WTC11 (cell line): Measurements from ENCODE around the gene CLDN22. TPM values are rescaled to one million over a fixed set of nuclear protein-coding genes. Genes with fewer than 3 reads are reported as not detected.

Experiments
- ATAC-seq: fragments of 200-7000 bp; cut with Tn5 transposase; 2 replicates; pipeline ENCODE4 v1.10.0; 2021; ENCODE audit warnings: mild to moderate bottlenecking, moderate library complexity
- CTCF ChIA-PET: fragments of 300-600 bp; sonication (Branson Sonifier 250); formaldehyde crosslinking; loops from one replicate; lab custom pipeline; 2021; ENCODE audit warnings: antibody characterized with exemption; lab: Charles Lee
- POLR2A ChIA-PET: fragments of 350-600 bp; sonication (Branson Sonifier 250); formaldehyde crosslinking; loops from one replicate; lab custom pipeline; 2021; ENCODE audit warnings: antibody characterized with exemption; lab: Charles Lee
- DNase-seq: peaks from one replicate; pipeline ENCODE4 v3.0.0; 2021; ENCODE audit warnings: low spot score
- H3K27ac Mint-ChIP-seq: 2 replicates; pipeline ENCODE4 v1.8.0; 2021; ENCODE audit warnings: mixed read lengths
- H3K27me3 Mint-ChIP-seq: 2 replicates; pipeline ENCODE4 v1.8.0; 2021; ENCODE audit warnings: low read depth, mild to moderate bottlenecking, moderate library complexity, mixed read lengths
- H3K36me3 Mint-ChIP-seq: 2 replicates; pipeline ENCODE4 v1.8.0; 2021; ENCODE audit warnings: mixed read lengths
- H3K4me1 Mint-ChIP-seq: 2 replicates; pipeline ENCODE4 v1.8.0; 2022; ENCODE audit warnings: mixed read lengths
- H3K4me3 Mint-ChIP-seq: 2 replicates; pipeline ENCODE4 v1.8.0; 2021; ENCODE audit warnings: mild to moderate bottlenecking, moderate library complexity, mixed read lengths
- H3K9me3 Mint-ChIP-seq: 2 replicates; pipeline ENCODE4 v1.8.0; 2021; ENCODE audit warnings: mixed read lengths
- AR ChIP-seq: fragments of 250-450 bp; sonication (Bioruptor Pico); IDR thresholded peaks from 2 replicates; pipeline ENCODE4 v1.9.0; 2021; ENCODE audit warnings: mild to moderate bottlenecking
- ARID4B ChIP-seq: sonication (generic); formaldehyde crosslinking; IDR thresholded peaks from 2 replicates; pipeline ENCODE4 v1.8.0; 2023; ENCODE audit warnings: missing genetic modification reagents, mild to moderate bottlenecking, borderline replicate concordance
- CBFB ChIP-seq: sonication (generic); formaldehyde crosslinking; IDR thresholded peaks from 2 replicates; pipeline ENCODE4 v1.8.1; 2022; ENCODE audit warnings: mild to moderate bottlenecking, low read depth, missing genetic modification reagents
- CREM ChIP-seq: sonication (generic); formaldehyde crosslinking; IDR thresholded peaks from 2 replicates; pipeline ENCODE4 v1.8.1; 2022; ENCODE audit warnings: mild to moderate bottlenecking, missing genetic modification reagents, moderate library complexity
- E2F4 ChIP-seq: sonication (generic); formaldehyde crosslinking; IDR thresholded peaks from 2 replicates; pipeline ENCODE4 v1.8.1; 2022; ENCODE audit warnings: low read depth, mild to moderate bottlenecking, moderate library complexity, missing genetic modification reagents, borderline replicate concordance
- ERG ChIP-seq: fragments of 250-450 bp; sonication (Bioruptor Pico); IDR thresholded peaks from 2 replicates; pipeline ENCODE4 v1.8.0; 2021; ENCODE audit warnings: mild to moderate bottlenecking
- FOXJ3 ChIP-seq: sonication (generic); formaldehyde crosslinking; IDR thresholded peaks from 2 replicates; pipeline ENCODE4 v1.9.0; 2021; ENCODE audit warnings: missing genetic modification reagents, mild to moderate bottlenecking, borderline replicate concordance
- FOXP4 ChIP-seq: sonication (generic); formaldehyde crosslinking; IDR thresholded peaks from 2 replicates; pipeline ENCODE4 v1.8.0; 2022; ENCODE audit warnings: mild to moderate bottlenecking, missing genetic modification reagents
- MAX ChIP-seq: sonication (generic); formaldehyde crosslinking; IDR thresholded peaks from 2 replicates; pipeline ENCODE4 v1.8.0; 2022; ENCODE audit warnings: mild to moderate bottlenecking, missing genetic modification reagents
- ZNF138 ChIP-seq: sonication (generic); formaldehyde crosslinking; conservative IDR thresholded peaks from 2 replicates; pipeline ENCODE4 v1.8.1; 2022; ENCODE audit warnings: mild to moderate bottlenecking, moderate library complexity, missing genetic modification reagents
- ZNF232 ChIP-seq: sonication (generic); formaldehyde crosslinking; IDR thresholded peaks from 2 replicates; pipeline ENCODE4 v1.8.0; 2022; ENCODE audit warnings: mild to moderate bottlenecking, missing genetic modification reagents
- ZNF416 ChIP-seq: fragments of 250-450 bp; sonication (Bioruptor Pico); IDR thresholded peaks from 2 replicates; pipeline ENCODE4 v1.9.0; 2021; ENCODE audit warnings: mild to moderate bottlenecking, inconsistent platforms
- ZNF423 ChIP-seq: fragments of 250-450 bp; sonication (Bioruptor Pico); IDR thresholded peaks from 2 replicates; pipeline ENCODE4 v2.1.2; 2022; ENCODE audit warnings: mild to moderate bottlenecking, moderate library complexity
- total RNA-seq: library from RNA; stranded (reverse); gene quantifications from 3 replicates; pipeline ENCODE4 v1.2.3, GENCODE V29; 2021

Gene CLDN22
- total RNA-seq, 1 experiment from 2014 or later = not detected

- no peak for TF ChIP-seq MAX
- no peak for TF ChIP-seq FOXJ3
- TF ChIP-seq E2F4 (CRISPR knock-in tag) = no peak
- no peak for TF ChIP-seq CREM (CRISPR knock-in tag)
- TF ChIP-seq ZNF423 = no peak
Measured at GRCh38 chr4:183285886-183286285, 34.2 kb downstream of the CLDN22 start (continued).

- peaks cover 83% of the 10 kb centered on the region for H3K36me3 Mint-ChIP-seq
- no peaks in the 10 kb centered on the region for H3K9me3 Mint-ChIP-seq
- ATAC-seq = no peak
Measured at GRCh38 chr4:183284965-183285364, 35.1 kb downstream of the CLDN22 start.

More at GRCh38 chr4:183284965-183285364, 35.1 kb downstream of the CLDN22 start:
- ChIA-PET POLR2A (no interaction called here), CTCF (no interaction called here)
- H3K27me3 Mint-ChIP-seq = no peaks in the 10 kb centered on the region
- no peaks in the 10 kb centered on the region for H3K4me1 Mint-ChIP-seq
- no peak overlapping the region for H3K4me3 Mint-ChIP-seq
- H3K27ac Mint-ChIP-seq = no peak overlapping the region
- no peak for TF ChIP-seq ERG (CRISPR knock-in tag)
- TF ChIP-seq CBFB (CRISPR knock-in tag) = no peak
- TF ChIP-seq ZNF416 (CRISPR knock-in tag) = no peak
- TF ChIP-seq FOXP4 (CRISPR knock-in tag) = no peak
- no peak for TF ChIP-seq ZNF232 (CRISPR knock-in tag)
- no peak for TF ChIP-seq ZNF138
- TF ChIP-seq ARID4B (CRISPR knock-in tag) = no peak
- no peak for TF ChIP-seq AR (CRISPR knock-in tag)
- no peak for DNase-seq
